Panc1 (cell line): ENCODE measurements around the gene FBLIM1. TPM values are rescaled to one million over a fixed set of nuclear protein-coding genes. Genes with fewer than 3 reads are reported as not detected.

Experiments used
- ATAC-seq: fragments of 200-7000 bp; cut with Tn5 transposase; 2 replicates; pipeline ENCODE4 v1.9.1; 2020; ENCODE audit warnings: mild to moderate bottlenecking, moderate library complexity
- BruUV-seq: library from RNA; stranded (reverse); fragments of 400-500 nt; replicated peaks from 2 replicates; lab custom pipeline; 2021; lab: Mats Ljungman, UMichigan
- CTCF ChIA-PET: fragments of 300-600 bp; sonication (Branson Sonifier 250); formaldehyde crosslinking; loops from one replicate; lab custom pipeline; 2022; ENCODE audit warnings: antibody characterized with exemption; lab: Charles Lee
- POLR2A ChIA-PET: fragments of 300-600 bp; sonication (Branson Sonifier 250); formaldehyde crosslinking; loops from one replicate; lab custom pipeline; 2022; ENCODE audit warnings: antibody characterized with exemption; lab: Charles Lee
- DNase-seq: peaks from one replicate; pipeline ENCODE4 v3.0.0-alpha.2; 2010; ENCODE audit warnings: low read depth, low spot score
- H3K27ac ChIP-seq: 2 replicates; pipeline ENCODE4 v1.5.1; 2011; ENCODE audit warnings: mild to moderate bottlenecking, low read length, inconsistent platforms
- H3K27me3 ChIP-seq: fragments of 200-500 bp; sonication (Bioruptor generic); 2 replicates; pipeline ENCODE4 v1.6.0; 2014; ENCODE audit warnings: low read length, inconsistent platforms; ENCODE audit not compliant: control insufficient read depth, insufficient read depth
- H3K36me3 ChIP-seq: fragments of 200-500 bp; sonication (Bioruptor generic); 2 replicates; pipeline ENCODE4 v1.5.1; 2014; ENCODE audit warnings: inconsistent platforms, mild to moderate bottlenecking, low read length, moderate library complexity; ENCODE audit not compliant: control insufficient read depth, insufficient read depth
- H3K4me1 ChIP-seq: 2 replicates; pipeline ENCODE4 v1.5.1; 2011; ENCODE audit warnings: inconsistent platforms, mild to moderate bottlenecking, low read length, moderate library complexity; ENCODE audit not compliant: control insufficient read depth, insufficient read depth
- H3K4me3 ChIP-seq, 2 experiments: 2 replicates each; pipeline ENCODE4 v1.5.1; 2011 to 2012; ENCODE audit warnings: low read depth in 2 of 2, low read length in 2 of 2, mild to moderate bottlenecking in 2 of 2, inconsistent platforms in 1 of 2, moderate library complexity in 1 of 2
- H3K9me3 ChIP-seq: fragments of 200-500 bp; sonication (Bioruptor generic); 2 replicates; pipeline ENCODE4 v1.5.1; 2014; ENCODE audit warnings: low read depth, mild to moderate bottlenecking, inconsistent platforms, low read length, moderate library complexity; ENCODE audit not compliant: control insufficient read depth, insufficient read depth
- CTCF ChIP-seq: fragments of 450-650 bp; IDR thresholded peaks from 2 replicates; pipeline ENCODE4 v1.5.1; 2017; ENCODE audit warnings: mild to moderate bottlenecking
- POLR2AphosphoS5 ChIP-seq: IDR thresholded peaks from 2 replicates; pipeline ENCODE4 v1.6.1; 2012; ENCODE audit warnings: mild to moderate bottlenecking, low read depth, low read length, moderate library complexity
- REST ChIP-seq, 2 experiments: IDR thresholded peaks; 2 replicates each; pipeline ENCODE4 v1.6.1; 2011 to 2012; ENCODE audit warnings: low read depth in 2 of 2, control low read depth in 1 of 2, low read length in 1 of 2, mild to moderate bottlenecking in 1 of 2, moderate library complexity in 1 of 2; ENCODE audit not compliant: insufficient read depth in 1 of 2
- SIN3A ChIP-seq: IDR thresholded peaks from 2 replicates; pipeline ENCODE4 v1.6.1; 2012; ENCODE audit warnings: low read depth, mild to moderate bottlenecking, low read length, moderate library complexity, borderline replicate concordance; ENCODE audit not compliant: insufficient read depth
- TCF7L2 ChIP-seq: IDR thresholded peaks from 2 replicates; pipeline ENCODE4 v1.6.1; 2011; ENCODE audit warnings: mild to moderate bottlenecking, low read depth, low read length, inconsistent platforms
- in situ Hi-C: cut with HindIII; loops from 2 replicates; pipeline ENCODE4 v1.10.0; 2016; ENCODE audit warnings: low sequenced_read_pairs, low pct_unique_long_range_greater_than_20kb
- intact Hi-C: fragments of 100-400 bp; cut with micrococcal nuclease; formaldehyde crosslinking; loops from one replicate; pipeline ENCODE4 v1.10.0; 2022; ENCODE audit not compliant: unreplicated experiment
- total RNA-seq: library from RNA; stranded (reverse); gene quantifications from one replicate; pipeline ENCODE4 v1.2.1, GENCODE V29; 2021; ENCODE audit not compliant: unreplicated experiment

The FBLIM1 gene
- total RNA-seq, 1 experiment from 2014 or later: 4.3 TPM

- TF ChIP-seq REST (IDR thresholded peaks at IDR 0.05; ENCODE audit: insufficient read depth in 1 of 2, low read depth in 2 of 2, low read length in 1 of 2) (no peak), TCF7L2 (no peak), CTCF (no peak), SIN3A (no peak), POLR2AphosphoS5 (no peak)
- BruUV-seq: no TSS peak
- ATAC-seq: no peak
Measured at GRCh38 chr1:15755021-15755645, 3.5 kb upstream of the FBLIM1 start.

GRCh38 chr1:15755646-15756040, 3.0 kb upstream of the FBLIM1 start:
- in situ Hi-C loops (no loop called here), intact Hi-C loops (no loop called here)
- Histone ChIP-seq H3K9me3 (no peaks in the 10 kb centered on the region), H3K4me3 (no peak overlapping the region), H3K27me3 (no peaks in the 10 kb centered on the region), H3K27ac (no peak overlapping the region), H3K4me1 (peaks cover 28% of the 10 kb centered on the region), H3K36me3 (no peaks in the 10 kb centered on the region)
- TF ChIP-seq CTCF: no peak
- no peak for TF ChIP-seq POLR2AphosphoS5
- TF ChIP-seq REST (IDR thresholded peaks at IDR 0.05; ENCODE audit: insufficient read depth in 1 of 2, low read depth in 2 of 2, low read length in 1 of 2): no peak
- no peak for TF ChIP-seq TCF7L2
- TF ChIP-seq SIN3A: no peak
- ChIA-PET CTCF (interaction anchor here (0.6 to 0.7 kb wide), 3 partner anchors 12 to 60 kb away, joined by 3 to 6 read pairs (median 4); no protein-coding TSS in a partner anchor), POLR2A (interaction anchor here (0.6 kb wide), 1 partner anchor 109 kb away, joined by 3 read pairs; no protein-coding TSS in a partner anchor)
- no peak for ATAC-seq
- no TSS peak for BruUV-seq
- DNase-seq: no peak

More at GRCh38 chr1:15755021-15755645, 3.5 kb upstream of the FBLIM1 start:
- peaks cover 25% of the 10 kb centered on the region for H3K4me1 ChIP-seq
- no peaks in the 10 kb centered on the region for H3K9me3 ChIP-seq
- ChIA-PET POLR2A (interaction anchor here (0.6 kb wide), 1 partner anchor 109 kb away, joined by 3 read pairs; no protein-coding TSS in a partner anchor), CTCF (interaction anchor here (0.7 kb wide), 1 partner anchor 61 kb away, joined by 3 read pairs; no protein-coding TSS in a partner anchor)
- H3K4me3 ChIP-seq: no peak overlapping the region
- no peaks in the 10 kb centered on the region for H3K27me3 ChIP-seq
- intact Hi-C loops (no loop called here), in situ Hi-C loops (no loop called here)
- no peaks in the 10 kb centered on the region for H3K36me3 ChIP-seq
- DNase-seq: no peak
- no peak overlapping the region for H3K27ac ChIP-seq
